NK-92 treated with Interleukin-12 subunit alpha and Interleukin-12 subunit beta, amount 100 ng/mL, for 24 hours (cell line): ENCODE results near the gene FAM240A.

ENCODE experiments used
- DNase-seq: peaks from one replicate; lab custom pipeline; 2025; lab: John Stamatoyannopoulos, UW

Gene FAM240A

GRCh38 chr3:46626039-46626438, 13.7 kb downstream of the FAM240A start:
- DNase-seq = no peak

GRCh38 chr3:46627078-46627477, 14.8 kb downstream of the FAM240A start:
- no peak for DNase-seq

- no peak for DNase-seq
These were observed 16.6 kb downstream of the FAM240A start for GRCh38 chr3:46628901-46629369.

- DNase-seq = no peak
These were observed 17.5 kb downstream of the FAM240A start for GRCh38 chr3:46629551-46630517.

GRCh38 chr3:46632792-46633191, 20.5 kb downstream of the FAM240A start:
- DNase-seq = no peak

GRCh38 chr3:46634856-46635255, 22.5 kb downstream of the FAM240A start:
- DNase-seq = no peak

- DNase-seq = no peak
These were observed 26.9 kb downstream of the FAM240A start for GRCh38 chr3:46639221-46639620.

- DNase-seq = no peak
These were observed 28.6 kb downstream of the FAM240A start for GRCh38 chr3:46640927-46641326.

- DNase-seq = no peak
These were observed 30.6 kb downstream of the FAM240A start for GRCh38 chr3:46642971-46643370.

GRCh38 chr3:46643701-46644100, 31.4 kb downstream of the FAM240A start:
- DNase-seq = no peak

- DNase-seq = no peak
These were observed 34.4 kb downstream of the FAM240A start for GRCh38 chr3:46646700-46647099.

GRCh38 chr3:46648096-46648495, 35.8 kb downstream of the FAM240A start:
- no peak for DNase-seq

GRCh38 chr3:46649436-46649835, 37.1 kb downstream of the FAM240A start:
- no peak for DNase-seq

GRCh38 chr3:46651084-46651483, 38.8 kb downstream of the FAM240A start:
- DNase-seq = no peak

GRCh38 chr3:46655271-46655670, 42.9 kb downstream of the FAM240A start:
- DNase-seq = no peak

GRCh38 chr3:46656778-46657556, 44.6 kb downstream of the FAM240A start:
- DNase-seq = no peak

GRCh38 chr3:46659285-46659684, 47.0 kb downstream of the FAM240A start:
- no peak for DNase-seq

GRCh38 chr3:46660003-46660402, 47.7 kb downstream of the FAM240A start:
- DNase-seq = no peak

GRCh38 chr3:46660543-46661523, 48.5 kb downstream of the FAM240A start:
- DNase-seq = no peak

GRCh38 chr3:46661776-46662766, 49.7 kb downstream of the FAM240A start:
- DNase-seq = no peak
